H1 (cell line): Measurements from ENCODE around the gene PXK. TPM values are rescaled to one million over a fixed set of nuclear protein-coding genes. Genes with fewer than 3 reads are reported as not detected.

ENCODE experiments used
- TAF7 ChIP-seq: optimal IDR thresholded peaks from 2 replicates; pipeline ENCODE3; 2011; ENCODE audit warnings: low read depth, mild to moderate bottlenecking, inconsistent platforms, low read length, moderate library complexity, borderline replicate concordance
- polyA plus RNA-seq, 7 experiments: library from polyadenylated mRNA; depleted of rRNA in 3 of 7; stranded (reverse) in 5 of 7; unstranded in 2 of 7; fragments of >200 nt in 5 of 7; fragments of 200-250 nt in 2 of 7; gene quantifications; 1 replicate in 5 of 7; 2 replicates in 1 of 7; 4 replicates in 1 of 7; pipeline versions ENCODE4 v1.2.1 to v1.2.3, GENCODE V29; 2011 to 2013; ENCODE audit warnings: missing spikeins in 2 of 7, mixed read lengths in 2 of 7
- total RNA-seq: library from RNA; stranded (reverse); fragmentation: NEBNext Ultra II Directional; extraction: Animal tissue kit (Norgen Biotek cat#: 25700); gene quantifications from 2 replicates; pipeline ENCODE4 v1.2.1, GENCODE V29; 2021

The PXK gene
- total and polyA plus RNA-seq, 2 of the 8 experiments (the other 6 are each of a cell fraction or from before 2014, with no cell fraction given): 3.5 to 7.1 TPM

DNA sequence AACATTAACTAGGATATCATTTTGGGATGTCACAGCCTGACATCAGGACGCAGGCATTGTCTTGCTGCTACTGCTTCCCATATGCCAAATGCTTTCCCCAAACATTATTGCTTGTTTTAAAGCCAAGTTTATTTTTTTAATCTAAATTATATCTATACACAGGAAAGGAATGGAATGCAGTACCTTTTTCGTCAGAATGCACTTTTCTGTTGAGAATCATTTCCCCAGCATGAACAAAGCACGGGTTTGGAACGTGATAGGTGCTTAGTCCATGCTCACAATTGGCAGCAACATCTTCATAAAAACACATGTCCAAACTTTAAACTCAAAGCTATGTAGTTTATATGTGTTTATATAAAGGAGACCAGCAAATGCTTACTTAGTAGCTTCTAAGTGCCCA, 26.1 kb downstream of the PXK start (continued):
- TF ChIP-seq TAF7: no peak
